Suprapubic skin (tissue), 4 donors: ENCODE measurements around the gene ADCY3. TPM values are rescaled to one million over a fixed set of nuclear protein-coding genes. Genes with fewer than 3 reads are reported as not detected.

Experiments
- DNase-seq, 2 donors: peaks; one replicate each; pipeline ENCODE4 v3.0.0-alpha.2; 2019; ENCODE audit warnings: low spot score in 2 of 2
- H3K27ac ChIP-seq: fragments of 200-600 bp; sonication (generic); one replicate; pipeline ENCODE4 v1.5.1; 2019
- H3K27me3 ChIP-seq: fragments of 200-600 bp; sonication (generic); one replicate; pipeline ENCODE4 v1.5.1; 2019
- H3K36me3 ChIP-seq: fragments of 200-600 bp; sonication (generic); one replicate; pipeline ENCODE4 v1.5.1; 2019
- H3K4me1 ChIP-seq: fragments of 200-600 bp; sonication (generic); one replicate; pipeline ENCODE4 v1.5.1; 2019
- H3K4me3 ChIP-seq: fragments of 200-600 bp; sonication (generic); one replicate; pipeline ENCODE4 v1.5.1; 2019; ENCODE audit warnings: mild to moderate bottlenecking
- H3K9me3 ChIP-seq: fragments of 200-600 bp; sonication (generic); one replicate; pipeline ENCODE4 v1.5.1; 2019
- EP300 ChIP-seq: sonication (generic); formaldehyde crosslinking; IDR thresholded peaks from one replicate; pipeline ENCODE4 v1.6.1; 2017; ENCODE audit warnings: antibody characterized with exemption
- POLR2A ChIP-seq, 2 donors: fragments of 450-650 bp; IDR thresholded peaks; one replicate each; pipeline ENCODE4 v1.6.1; 2017; ENCODE audit warnings: antibody characterized with exemption in 2 of 2, mild to moderate bottlenecking in 2 of 2, moderate library complexity in 2 of 2
- POLR2AphosphoS5 ChIP-seq, 3 donors: sonication (generic); formaldehyde crosslinking; IDR thresholded peaks; one replicate each; pipeline ENCODE4 v1.6.1; 2017; ENCODE audit warnings: antibody characterized with exemption in 3 of 3
- WGBS: methylation state at CpG from one replicate; pipeline ENCODE4 v1.1.5; 2018; 5-methylcytosine and 5-hydroxymethylcytosine counted together
- total RNA-seq, 4 donors: library from RNA; depleted of rRNA; stranded (reverse); fragments of >200 nt; gene quantifications; one replicate each; pipeline ENCODE4 v1.1.0, GENCODE V29; 2016
- TF ChIP-seq, protein P1 (sequence below), 2 donors: fragments of 200-600 bp in 1 of 2; fragments of 450-650 bp in 1 of 2; sonication (generic) in 1 of 2; IDR thresholded peaks; one replicate each; pipeline ENCODE4 v1.5.1; 2016 to 2019; ENCODE audit warnings: antibody characterized with exemption in 2 of 2, mild to moderate bottlenecking in 1 of 2, moderate library complexity in 1 of 2

The ADCY3 gene
- total RNA-seq, 4 donors from 2014 or later: 45.2 to 108 (median 66.9) TPM

DNA sequence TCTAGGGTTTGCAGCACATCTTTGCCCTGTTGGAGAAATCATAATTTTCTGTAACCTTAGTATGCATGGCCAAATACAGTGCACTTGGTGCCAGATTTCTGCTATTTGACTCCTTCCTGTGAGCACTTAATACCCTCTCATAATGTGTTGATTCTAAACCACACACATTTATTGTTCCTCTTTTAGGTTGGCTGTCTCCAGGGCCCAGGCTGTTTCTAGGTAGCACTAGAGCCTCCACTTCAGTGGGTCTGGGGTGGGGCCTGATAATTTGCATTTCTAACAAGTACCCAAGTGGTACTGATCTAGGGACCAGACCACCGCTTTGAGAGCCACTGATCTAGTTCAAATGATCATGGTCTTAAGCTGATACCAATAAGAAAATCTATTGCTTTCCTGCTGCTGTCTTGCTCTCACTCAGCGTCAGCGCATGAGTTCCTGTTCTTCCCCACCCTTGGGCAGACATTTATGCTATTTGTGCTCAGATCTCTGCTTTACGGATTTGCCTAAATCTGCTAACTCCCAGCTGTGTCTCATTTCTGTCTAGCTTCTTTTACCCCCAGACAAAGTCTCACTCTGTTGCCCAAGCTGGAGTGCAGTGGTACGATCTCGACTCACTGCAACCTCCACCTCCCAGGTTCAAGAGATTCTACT, 134.2 kb downstream of the ADCY3 start:
- 86% methylated on average over 6 of the region's 6 CpGs for WGBS

DNA sequence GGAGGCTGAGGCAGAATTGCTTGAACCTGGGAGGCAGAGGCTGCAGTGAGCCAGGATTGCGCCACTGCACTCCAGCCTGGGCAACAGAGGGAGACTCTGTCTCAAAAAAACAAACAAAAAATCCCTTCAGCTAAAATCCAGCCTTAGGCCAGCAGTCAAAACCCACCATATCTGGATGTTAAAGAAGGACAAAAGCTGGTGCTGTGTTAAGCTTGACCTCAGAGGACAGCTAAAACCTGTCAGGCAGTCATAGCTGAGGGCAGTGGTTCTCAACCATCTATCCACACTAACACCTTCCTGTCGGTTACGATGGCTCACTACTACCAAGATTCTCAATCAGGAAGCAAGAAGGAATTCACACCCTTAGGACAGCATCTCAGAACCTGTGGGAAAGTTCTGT, 136.4 kb downstream of the ADCY3 start:
- TF ChIP-seq EP300: no peak
- TF ChIP-seq, protein P1, sequence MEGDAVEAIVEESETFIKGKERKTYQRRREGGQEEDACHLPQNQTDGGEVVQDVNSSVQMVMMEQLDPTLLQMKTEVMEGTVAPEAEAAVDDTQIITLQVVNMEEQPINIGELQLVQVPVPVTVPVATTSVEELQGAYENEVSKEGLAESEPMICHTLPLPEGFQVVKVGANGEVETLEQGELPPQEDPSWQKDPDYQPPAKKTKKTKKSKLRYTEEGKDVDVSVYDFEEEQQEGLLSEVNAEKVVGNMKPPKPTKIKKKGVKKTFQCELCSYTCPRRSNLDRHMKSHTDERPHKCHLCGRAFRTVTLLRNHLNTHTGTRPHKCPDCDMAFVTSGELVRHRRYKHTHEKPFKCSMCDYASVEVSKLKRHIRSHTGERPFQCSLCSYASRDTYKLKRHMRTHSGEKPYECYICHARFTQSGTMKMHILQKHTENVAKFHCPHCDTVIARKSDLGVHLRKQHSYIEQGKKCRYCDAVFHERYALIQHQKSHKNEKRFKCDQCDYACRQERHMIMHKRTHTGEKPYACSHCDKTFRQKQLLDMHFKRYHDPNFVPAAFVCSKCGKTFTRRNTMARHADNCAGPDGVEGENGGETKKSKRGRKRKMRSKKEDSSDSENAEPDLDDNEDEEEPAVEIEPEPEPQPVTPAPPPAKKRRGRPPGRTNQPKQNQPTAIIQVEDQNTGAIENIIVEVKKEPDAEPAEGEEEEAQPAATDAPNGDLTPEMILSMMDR (IDR thresholded peaks at IDR 0.05): no peak
- no peak for TF ChIP-seq POLR2AphosphoS5 (IDR thresholded peaks at IDR 0.05)
- no peak for TF ChIP-seq POLR2A (IDR thresholded peaks at IDR 0.05)
- 89% methylated on average over 3 of the region's 3 CpGs for WGBS

More for the DNA sequence above, 134.2 kb downstream of the ADCY3 start:
- no peak for DNase-seq
- H3K27me3 ChIP-seq: no peaks in the 10 kb centered on the region
- H3K27ac ChIP-seq: no peak overlapping the region
- H3K36me3 ChIP-seq: peaks cover 3% of the 10 kb centered on the region
- H3K4me1 ChIP-seq: no peaks in the 10 kb centered on the region
- H3K4me3 ChIP-seq: no peak overlapping the region
- no peaks in the 10 kb centered on the region for H3K9me3 ChIP-seq
- TF ChIP-seq POLR2AphosphoS5 (IDR thresholded peaks at IDR 0.05) (no peak), EP300 (no peak), POLR2A (IDR thresholded peaks at IDR 0.05) (no peak)
- TF ChIP-seq, protein P1 (IDR thresholded peaks at IDR 0.05): no peak

DNA sequence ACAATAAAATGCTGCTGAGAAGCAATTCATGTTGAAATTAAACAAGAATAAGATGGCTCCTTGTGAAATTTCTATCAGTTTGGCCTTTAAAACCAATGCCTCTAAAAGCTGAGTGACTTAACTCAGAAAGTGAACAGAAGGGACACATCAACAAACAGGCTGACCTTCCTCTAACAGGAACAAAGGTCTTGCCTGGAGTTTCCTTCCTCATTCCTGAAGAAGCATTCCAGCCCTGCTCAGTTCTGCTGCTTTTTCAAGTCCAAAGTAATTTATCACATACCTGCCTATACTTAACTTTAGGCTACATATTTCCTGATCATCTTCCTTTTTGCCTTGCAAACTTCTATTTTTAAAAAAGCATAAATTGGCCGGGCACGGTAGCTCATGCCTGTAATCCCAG, 140.9 kb downstream of the ADCY3 start:
- H3K4me3 ChIP-seq: no peak overlapping the region
- TF ChIP-seq POLR2A (IDR thresholded peaks at IDR 0.05): no peak
- no peak for TF ChIP-seq EP300
- TF ChIP-seq, protein P1 (IDR thresholded peaks at IDR 0.05): no peak
- no peak for TF ChIP-seq POLR2AphosphoS5 (IDR thresholded peaks at IDR 0.05)
- no peaks in the 10 kb centered on the region for H3K36me3 ChIP-seq
- H3K27me3 ChIP-seq: no peaks in the 10 kb centered on the region
- H3K27ac ChIP-seq: no peak overlapping the region
- WGBS: 65% methylated on average over 2 of the region's 2 CpGs
- DNase-seq: no peak
- H3K9me3 ChIP-seq: no peaks in the 10 kb centered on the region
- no peaks in the 10 kb centered on the region for H3K4me1 ChIP-seq

More for the DNA sequence above, 136.4 kb downstream of the ADCY3 start:
- H3K4me3 ChIP-seq: no peak overlapping the region
- H3K4me1 ChIP-seq: no peaks in the 10 kb centered on the region
- no peaks in the 10 kb centered on the region for H3K36me3 ChIP-seq
- H3K27ac ChIP-seq: no peak overlapping the region
- no peaks in the 10 kb centered on the region for H3K27me3 ChIP-seq
- DNase-seq: no peak
- no peaks in the 10 kb centered on the region for H3K9me3 ChIP-seq

DNA sequence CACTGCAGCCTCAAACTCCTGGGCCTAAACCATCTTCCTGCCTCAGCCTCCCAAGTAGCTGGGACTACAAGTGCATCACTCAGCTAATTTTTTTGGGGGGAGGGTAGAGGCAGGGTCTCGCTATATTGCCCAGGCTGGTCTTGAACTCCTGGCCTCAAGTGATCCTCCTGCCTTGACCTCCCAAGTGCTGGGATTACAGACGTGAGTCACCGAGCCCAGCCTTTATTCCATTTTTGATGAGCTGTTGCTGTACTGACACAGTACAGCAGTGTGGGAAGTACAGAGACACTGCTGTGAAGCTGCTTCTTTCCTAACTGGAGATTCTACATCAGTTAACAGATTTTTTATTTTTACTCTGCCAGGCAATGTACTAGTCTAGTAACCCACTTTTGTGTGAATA, 145.7 kb downstream of the ADCY3 start:
- no peak overlapping the region for H3K4me3 ChIP-seq
- H3K27me3 ChIP-seq: no peaks in the 10 kb centered on the region
- 71% methylated on average over 3 of the region's 3 CpGs for WGBS
- H3K36me3 ChIP-seq: peaks cover 9% of the 10 kb centered on the region
- DNase-seq: no peak
- H3K27ac ChIP-seq: no peak overlapping the region
- peaks cover 6% of the 10 kb centered on the region for H3K4me1 ChIP-seq
- TF ChIP-seq EP300 (no peak), POLR2A (IDR thresholded peaks at IDR 0.05) (no peak), POLR2AphosphoS5 (IDR thresholded peaks at IDR 0.05) (no peak)
- TF ChIP-seq, protein P1 (IDR thresholded peaks at IDR 0.05): no peak
- no peaks in the 10 kb centered on the region for H3K9me3 ChIP-seq

DNA sequence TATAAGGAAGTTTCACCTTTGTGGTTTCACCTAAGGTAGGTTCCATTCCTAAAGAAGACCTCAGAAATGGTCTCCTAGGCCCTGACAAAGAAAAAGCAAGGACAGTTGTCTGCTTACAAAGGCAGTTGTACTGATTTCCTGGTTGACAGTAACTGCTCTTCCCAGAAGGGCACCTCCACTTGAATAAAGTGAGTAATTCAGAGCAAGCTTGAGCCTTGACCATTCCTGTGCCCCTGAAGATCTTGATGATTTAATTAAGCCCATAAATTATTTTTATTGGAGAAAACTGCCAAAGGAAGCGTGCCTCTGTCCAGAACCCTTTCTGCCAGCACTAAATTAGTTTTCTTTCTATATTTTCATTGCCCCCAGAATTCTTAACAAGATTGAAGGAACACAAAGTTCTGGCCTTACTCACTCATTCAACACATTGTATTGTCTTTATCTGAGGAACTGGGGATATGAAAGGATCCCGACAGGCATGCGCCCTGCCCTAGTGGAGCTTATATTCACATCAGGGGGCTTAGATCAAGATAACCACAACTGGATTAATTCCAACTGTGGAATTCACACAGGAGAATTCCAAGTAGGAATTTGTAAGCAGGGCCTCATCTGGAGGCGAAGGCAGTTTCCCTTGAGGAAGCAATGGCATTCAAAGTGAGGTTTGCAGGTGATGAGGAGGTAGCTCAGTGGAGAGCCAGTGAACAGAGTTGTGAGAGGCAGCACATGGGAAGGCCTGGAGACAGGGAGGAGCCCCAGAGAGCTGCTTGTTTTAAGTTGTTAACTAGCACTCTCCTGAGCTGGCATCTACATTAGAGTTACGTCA, 148.1 kb downstream of the ADCY3 start:
- no peak overlapping the region for H3K27ac ChIP-seq
- no peaks in the 10 kb centered on the region for H3K9me3 ChIP-seq
- H3K27me3 ChIP-seq: no peaks in the 10 kb centered on the region
- 84% methylated on average over 5 of the region's 5 CpGs for WGBS
- H3K36me3 ChIP-seq: peaks cover 19% of the 10 kb centered on the region
- TF ChIP-seq, protein P1 (IDR thresholded peaks at IDR 0.05): no peak
- no peak for TF ChIP-seq EP300
- no peak for DNase-seq
- H3K4me1 ChIP-seq: peaks cover 6% of the 10 kb centered on the region
- H3K4me3 ChIP-seq: no peak overlapping the region
